Dedifferentiated amniotic fluid mesenchymal stem cell (primary cell): ENCODE results near the gene UGCG.
"Not testable (repeated sequence)": the region's sequence is repeated elsewhere in the genome, so short reads cannot be mapped to it uniquely, and the experiment has no call there.

Source experiments
- DNase-seq: peaks from one replicate; pipeline ENCODE4 v3.0.0-alpha.2; 2016; ENCODE audit errors: extremely low spot score

The UGCG gene

DNA sequence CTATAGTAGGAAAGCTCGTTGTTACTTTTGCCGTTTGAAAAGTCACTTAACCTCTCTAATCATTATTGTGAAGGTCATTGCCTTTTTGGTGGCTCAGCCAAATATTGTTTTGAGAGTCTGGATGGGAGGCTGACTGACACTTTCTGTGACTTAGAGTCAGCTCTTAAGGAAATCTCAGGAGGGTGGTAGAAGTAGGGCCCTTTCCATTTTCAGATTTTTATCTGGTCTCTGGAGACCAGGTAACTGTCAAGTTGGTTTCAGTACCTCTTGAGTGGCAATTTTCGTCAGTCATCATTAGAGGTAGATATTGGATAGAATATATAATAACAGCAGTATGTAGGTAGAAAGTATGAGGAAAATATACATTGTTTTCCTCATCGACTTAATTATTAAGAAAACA, 23.3 kb downstream of the UGCG start:
- no peak for DNase-seq

DNA sequence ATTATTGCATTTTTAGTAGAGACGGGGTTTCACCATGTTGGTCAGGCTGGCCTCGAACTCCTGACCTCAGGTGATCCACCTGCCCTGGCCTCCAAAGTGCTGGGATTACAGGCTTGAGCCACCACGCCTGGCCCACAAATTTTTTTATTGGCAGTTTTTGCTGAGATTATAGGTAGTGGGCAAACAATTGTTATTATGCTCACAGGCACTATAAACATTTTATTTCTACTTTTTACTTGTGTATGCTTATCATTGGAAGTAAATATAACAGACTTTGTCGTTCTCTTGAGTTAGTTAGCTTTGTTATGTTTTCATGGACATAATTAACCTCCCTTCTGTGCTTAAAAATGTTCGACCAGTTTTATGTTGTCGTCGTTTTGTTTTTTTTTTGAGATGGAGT, 23.9 kb downstream of the UGCG start:
- no peak for DNase-seq

DNA sequence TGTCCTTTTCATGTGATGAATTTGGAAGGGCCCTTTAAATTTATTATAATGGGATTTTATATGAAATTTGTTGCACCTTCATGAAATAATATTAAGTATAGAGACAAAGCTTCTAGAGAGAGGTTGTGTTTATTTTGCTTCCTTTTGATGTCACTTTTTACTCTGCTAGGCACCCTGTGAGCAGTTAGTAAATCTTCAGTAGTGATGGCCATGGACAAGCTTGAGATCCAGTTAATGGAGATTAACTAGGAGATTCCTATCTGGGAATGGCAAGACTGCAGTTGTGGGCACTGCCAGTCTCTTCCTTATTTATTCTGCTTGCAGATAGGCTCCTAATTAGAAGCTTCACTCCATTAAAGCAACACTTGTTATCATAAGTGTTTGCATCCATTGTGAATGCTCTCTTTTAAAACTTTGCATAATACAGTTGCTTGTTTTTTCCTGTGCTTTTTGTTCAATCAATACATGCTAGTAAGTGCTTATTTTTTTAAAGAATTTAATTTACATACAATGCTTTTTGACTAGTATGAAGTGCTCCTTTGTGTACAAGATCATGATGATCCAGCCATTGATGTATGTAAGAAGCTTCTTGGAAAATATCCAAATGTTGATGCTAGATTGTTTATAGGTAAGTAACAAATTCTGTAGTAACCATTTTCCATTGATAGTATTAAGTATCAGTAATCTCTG, 25.9 kb downstream of the UGCG start:
- no peak for DNase-seq

DNA sequence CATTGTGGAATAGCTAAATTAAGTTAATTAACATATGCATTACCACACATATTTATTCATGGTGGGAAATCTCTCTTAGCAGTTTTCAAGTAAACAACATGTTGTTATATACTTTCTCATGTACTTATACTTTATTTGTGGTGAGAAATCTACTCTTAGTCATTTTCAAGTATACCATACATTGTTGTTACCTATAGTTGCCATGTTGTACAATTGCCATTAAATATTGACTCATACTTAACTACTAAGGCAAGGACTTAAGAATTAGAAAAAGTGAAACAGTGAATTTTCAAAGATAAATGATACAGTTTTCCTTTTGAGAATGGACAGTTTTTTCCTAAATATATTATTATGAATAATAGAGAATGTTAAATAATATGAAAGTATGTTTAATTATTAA, 27.7 kb downstream of the UGCG start:
- DNase-seq, result no peak

DNA sequence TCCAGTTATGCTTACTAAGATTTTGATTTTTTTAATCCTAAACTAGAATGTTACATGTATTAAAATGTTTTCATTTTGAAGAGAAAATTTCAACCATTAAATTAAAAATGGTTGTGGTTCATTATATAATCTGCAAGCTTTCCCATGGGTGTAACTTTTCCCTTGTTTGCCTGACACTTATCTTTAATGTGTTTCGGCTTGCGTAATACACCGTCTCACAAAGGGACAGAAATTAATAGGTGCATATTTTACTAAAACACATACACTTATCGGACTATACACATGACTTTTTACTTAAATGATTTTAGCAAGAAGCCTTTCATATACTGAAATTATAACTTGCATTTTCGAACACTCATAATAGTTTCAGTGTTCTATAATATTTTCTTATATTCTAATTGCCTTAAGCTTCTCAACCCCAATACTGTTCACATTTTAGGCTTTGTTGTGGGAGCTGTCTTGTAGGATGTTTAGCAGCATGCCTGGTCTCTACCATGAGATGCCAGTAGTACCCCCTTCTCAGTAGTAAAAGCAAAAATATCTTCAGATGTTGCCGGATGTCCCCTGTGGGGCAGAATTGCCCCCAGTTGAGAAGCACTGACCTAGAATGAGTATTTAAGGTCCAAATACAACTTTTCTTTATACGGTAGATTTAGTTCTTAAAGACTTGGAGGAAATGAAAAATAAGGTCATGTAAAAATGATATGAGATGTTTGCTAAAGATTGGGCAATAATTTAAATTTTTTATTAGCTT, 28.6 kb downstream of the UGCG start:
- DNase-seq, result no peak

DNA sequence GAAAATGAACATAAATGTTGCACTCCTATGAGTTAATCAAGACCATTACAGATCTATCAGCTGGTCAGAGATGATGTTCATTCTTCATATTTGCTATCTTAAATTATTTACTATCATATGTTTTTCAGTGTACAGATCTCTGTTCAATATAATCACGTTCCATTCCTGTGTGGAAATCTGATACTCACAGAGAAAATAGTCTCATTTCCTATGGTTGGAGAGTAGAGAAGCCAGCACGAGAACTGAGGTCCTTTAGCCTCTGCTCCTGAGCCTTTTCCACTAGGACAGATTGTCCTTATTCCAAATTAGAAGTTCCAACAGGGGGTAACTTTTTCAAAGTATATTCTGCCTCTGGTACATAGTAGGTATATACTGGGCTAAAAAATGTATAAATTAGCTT, 29.2 kb downstream of the UGCG start:
- DNase-seq, result no peak

DNA sequence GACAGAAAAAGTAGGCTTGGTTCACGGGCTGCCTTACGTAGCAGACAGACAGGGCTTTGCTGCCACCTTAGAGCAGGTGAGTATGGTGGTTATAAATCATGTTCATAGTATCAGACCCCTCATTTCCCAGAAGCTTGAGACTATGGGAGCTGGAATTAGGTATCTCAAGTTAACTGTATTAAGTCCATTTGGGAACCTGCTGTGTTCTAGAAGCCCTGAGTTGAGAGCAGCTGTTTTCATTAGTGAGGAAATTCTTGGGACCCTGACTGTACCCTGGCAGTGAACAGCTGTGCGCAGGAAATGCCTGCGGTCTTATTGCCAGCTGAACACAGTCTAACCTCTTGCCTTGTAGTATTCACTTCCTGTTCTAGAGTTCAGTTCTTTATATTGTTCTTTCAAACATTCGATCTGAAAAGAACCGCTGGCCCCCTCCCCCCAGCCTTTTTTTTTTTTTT, 29.8 kb downstream of the UGCG start:
- DNase-seq, result no peak

DNA sequence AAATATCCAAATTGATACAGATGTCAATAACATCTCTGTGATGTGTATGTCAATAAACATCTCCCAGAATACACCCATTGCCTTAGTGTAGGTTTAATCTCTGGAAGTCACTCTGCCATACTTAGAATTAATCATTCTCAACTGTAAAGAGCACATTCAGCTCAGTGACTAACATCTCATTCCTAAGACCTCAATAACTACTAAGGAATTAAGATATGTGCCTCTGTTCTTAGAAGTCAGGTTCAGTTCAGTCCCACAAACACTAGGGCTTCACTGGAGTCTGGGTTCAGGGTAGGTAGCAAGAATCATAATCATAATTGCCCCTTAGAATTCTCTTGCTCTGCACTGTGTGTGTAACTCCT, 31.7 kb downstream of the UGCG start:
- no peak for DNase-seq

DNA sequence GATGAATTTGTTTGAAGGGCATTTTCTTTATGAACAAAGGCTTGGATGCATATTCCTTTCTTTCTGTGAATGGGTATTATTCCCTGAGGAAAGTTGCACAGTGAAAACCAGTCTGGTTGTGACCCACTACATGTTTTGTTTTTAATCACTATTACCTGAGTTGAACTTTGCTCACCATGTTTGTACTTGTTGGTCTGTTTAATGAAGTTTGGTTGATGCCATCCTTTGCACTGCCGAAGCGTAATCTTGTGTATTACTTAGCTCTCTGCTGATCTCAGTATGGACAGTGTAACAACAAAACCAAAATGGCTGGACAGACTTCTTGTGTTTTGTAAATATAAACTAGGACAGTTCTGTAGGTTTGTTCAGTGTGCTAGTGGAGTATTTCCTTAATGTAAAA, 38.1 kb downstream of the UGCG start:
- DNase-seq, result no peak

DNA sequence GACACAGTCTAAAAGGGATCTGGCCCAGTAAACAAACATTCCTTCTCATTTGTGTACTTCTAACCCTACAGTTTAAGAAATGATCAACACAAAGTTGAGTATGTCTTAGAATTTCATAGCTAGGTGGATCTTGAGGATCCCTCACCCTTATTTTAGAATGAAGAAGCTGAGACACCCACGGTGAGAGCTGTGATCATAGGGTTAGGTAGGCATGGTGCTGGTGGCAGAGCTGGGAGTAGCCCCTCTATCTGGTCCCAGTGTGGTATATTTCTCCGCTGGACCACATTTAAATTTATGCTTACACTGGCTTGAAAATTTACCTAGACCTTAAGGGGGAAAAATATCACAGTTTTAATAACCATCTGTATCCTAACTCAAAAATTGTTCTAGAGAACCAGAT, 39.8 kb downstream of the UGCG start:
- no peak for DNase-seq

DNA sequence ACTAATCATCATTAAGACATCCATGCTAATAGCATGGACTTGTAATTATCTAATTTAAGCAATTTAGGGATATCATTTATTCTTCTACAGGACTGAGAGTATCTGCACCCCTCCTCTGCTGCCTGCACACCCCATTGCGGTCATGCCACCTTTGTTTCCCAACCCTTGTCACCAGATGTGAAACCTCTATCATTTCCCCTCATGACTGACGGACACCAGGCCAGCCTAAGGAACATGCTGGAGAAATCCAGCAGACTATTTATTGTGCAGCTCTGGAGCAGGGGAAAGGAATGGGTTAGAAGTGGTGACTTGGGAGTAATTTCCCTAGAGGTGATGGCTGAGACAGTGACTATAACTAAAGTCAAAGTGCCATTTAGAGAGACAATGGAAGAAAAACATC, 40.7 kb downstream of the UGCG start:
- no peak for DNase-seq

DNA sequence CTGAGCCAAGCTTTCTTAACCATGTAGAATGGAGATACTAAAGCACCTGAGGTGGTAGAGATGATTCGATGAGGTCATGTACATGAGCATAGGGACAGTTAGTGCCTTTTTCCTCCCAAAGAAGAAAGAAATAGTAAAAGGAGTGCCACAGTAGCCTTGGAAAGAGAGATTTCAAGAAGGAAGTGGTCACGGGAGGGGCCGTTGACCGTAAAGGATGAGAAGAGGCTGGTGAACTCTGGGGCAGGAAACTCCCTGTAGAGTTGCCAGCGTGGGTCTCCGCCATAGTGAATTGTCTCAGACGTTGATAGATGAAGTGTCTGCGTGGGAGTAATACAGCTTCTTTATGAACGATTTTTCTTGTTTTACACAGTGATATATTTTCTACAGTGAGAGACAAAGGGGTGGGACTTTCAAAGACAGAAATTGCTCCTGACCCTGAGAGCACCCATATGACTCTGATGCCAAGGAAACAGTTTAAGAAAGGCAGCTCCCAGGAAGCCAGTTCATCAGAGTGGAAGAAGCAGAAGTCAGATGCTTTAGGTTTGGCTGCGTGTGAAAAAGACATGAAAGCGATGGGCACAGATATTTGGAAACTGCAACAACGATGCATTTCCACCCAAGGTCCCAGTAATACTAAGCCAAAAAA, 41.3 kb downstream of the UGCG start:
- DNase-seq, result no peak

DNA sequence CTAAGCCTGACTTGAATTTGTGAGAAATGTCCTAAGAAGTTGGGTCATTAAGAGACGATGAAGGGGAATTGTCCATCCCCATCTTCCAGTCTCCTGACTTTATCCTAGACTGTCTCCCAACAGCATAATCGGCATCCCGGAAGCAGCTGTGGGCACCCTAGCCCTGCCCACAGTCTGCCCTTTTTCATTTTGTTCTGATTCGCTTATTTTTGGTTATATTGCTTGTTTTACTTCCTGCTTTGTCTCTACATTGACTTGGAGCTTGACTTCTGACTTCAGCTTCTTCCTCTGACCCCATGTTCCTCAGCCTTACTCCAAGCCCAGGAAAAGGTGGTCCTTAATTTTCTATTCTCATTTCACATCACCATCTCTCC, 41.8 kb downstream of the UGCG start:
- DNase-seq, result no peak

DNA sequence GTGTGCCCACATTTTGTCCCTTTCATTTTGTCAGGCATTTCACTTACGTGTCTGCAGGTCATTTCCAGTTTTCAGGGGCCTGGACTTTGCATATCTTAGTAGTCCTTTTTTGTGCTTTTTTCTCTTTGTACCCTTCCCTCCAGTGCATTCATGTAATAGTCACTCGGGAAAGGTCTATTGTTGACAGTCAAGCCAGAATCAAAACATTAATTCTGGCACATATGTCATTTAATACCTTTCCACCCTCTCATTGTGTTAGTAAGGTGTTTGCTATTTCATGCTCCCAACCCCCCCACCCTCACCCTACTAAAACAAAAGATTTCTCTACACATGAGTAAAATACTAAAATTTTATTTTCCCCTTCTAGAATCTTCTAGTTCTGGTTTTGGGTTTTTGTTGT, 42.7 kb downstream of the UGCG start:
- DNase-seq, result no peak

DNA sequence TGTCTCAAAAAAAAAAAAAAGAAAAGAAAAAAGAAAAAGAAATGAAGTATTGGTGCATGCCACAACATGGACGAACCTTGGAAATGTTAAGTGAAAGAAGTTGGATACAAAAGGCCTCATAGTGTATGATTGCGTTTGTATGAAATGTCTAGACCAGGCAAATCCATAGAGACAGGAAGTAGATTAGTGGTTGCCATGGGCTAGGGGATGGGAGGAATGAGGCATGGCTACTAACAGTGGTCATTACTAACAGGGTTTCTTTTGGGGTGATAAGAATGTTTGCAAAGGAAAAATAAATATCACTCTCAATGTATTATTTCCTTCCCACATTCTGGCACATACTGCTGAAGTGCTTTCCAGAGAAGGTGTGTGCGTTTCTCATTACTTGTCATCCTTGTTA, 44.1 kb downstream of the UGCG start:
- no peak for DNase-seq

DNA sequence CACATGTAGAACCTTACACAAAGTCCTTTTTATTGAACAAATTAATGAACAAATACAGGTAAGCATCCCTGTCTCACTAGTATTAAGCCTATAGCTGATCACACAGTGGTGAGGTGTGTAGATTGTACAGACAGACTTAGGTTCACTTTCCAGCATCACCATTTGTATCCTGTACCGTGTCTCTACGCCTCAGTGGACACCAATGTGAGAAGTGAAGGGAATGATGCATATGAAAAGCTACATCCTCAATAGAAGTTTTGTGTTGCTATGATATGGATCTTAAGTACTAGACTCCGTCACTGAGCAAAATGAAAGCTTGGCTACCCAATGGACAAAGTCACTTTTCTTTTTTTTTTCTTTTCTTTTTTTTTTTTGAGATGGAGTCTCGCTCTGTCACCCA, 46.6 kb downstream of the UGCG start:
- no peak for DNase-seq

DNA sequence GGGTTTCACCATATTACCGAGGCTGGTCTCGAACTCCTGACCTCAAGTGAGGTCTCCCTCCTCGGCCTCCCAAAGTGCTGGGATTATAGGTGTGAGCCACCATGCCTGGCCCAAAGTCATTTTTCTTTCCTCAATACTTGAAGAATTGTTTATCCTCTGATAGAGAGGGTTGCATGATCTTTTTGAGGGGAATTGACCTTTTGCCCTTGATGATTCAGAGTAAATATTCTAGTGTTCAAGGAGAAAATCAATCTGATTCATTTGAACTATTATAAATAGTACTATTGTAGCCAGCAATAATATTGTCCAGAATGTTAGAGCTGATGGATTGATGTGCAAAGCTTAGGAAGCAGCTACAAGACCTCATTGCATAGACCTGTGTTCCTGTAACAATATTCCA, 47.1 kb downstream of the UGCG start:
- no peak for DNase-seq

DNA sequence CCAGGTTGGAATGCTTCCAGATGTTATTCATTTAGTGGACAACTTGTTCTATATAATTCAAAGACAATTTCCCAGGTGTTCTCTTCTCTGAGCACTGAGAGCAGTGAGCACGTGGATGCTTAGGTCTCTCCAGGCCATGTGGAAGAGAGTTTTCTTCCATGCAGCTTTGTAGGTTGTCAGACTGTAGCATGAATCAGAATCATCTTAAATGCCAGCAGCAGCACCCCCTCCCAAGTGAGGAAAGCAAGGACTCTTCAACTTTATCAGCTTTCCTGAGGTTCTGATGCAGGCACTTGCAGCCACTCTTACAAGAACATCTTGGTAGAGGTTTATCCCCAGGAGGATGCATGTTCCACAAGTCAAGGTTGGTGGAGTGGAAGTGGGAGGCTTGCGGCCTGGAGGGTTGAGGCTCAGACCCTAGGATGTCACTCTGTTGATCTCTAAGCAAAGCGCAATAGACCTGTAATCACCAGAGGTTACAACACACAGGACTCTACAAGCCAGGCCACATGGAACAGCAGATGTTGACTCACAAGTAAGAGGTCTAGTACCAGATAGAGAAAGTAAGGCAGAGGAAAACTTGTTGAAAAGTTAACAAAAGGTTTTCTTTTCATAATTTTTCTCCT, 47.7 kb downstream of the UGCG start:
- no peak for DNase-seq

DNA sequence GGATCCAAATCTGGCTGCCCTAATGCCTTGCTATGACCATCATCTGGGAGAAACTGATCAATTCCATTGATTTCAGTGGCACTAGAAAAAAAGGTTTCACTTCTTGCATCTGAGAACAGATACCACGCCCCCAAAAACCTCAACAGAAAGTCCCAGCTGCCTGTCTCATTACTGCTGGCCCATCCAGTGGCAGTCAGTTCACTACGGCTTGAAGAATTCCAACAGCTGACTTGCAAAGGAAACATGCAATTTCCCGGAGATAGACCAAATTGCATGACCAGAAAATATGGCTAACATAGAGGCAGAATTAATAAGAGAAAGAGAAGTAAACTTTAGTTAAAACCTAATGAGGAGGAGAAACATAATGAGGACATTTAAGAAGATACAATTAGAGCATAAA, 48.6 kb downstream of the UGCG start:
- peak; percentile 34 for DNase-seq

DNA sequence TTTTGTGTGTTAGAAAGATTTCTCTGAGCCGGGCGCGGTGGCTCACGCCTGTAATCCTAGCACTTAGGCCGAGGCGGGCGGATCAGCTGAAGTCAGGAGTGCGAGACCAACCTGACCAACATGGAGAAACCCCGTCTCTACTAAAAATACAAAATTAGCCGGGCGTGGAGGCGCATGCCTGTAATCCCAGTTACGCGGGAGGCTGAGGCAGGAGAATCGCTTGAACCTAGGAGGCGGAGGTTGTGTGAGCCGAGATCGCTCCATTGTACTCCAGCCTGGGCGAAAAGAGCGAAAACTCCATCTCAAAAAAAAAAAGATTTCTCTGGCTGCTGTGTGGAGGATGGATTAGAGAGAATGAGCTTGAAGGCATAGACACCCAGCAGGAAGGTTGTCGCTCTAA, 51.5 kb downstream of the UGCG start:
- DNase-seq, result not testable (repeated sequence)

DNA sequence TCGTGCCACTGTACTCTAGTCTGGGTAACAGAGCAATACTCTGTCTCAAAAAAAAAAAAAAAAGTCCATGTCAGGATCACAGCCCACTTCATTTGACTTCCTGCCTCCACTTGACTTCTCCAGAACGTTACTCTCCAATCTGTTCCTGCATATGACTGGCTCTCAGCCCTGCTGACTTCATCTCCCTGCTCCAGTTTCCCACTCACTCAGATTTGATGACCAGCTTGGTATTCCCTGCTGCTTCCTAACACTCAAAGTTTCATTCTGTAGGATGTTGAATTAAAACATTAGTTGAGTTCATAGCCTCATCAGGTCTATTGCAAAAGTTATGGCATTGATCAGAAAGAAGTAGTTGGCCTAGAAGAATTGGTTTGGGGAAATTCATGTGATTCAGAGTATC, 52.3 kb downstream of the UGCG start:
- no peak for DNase-seq

DNA sequence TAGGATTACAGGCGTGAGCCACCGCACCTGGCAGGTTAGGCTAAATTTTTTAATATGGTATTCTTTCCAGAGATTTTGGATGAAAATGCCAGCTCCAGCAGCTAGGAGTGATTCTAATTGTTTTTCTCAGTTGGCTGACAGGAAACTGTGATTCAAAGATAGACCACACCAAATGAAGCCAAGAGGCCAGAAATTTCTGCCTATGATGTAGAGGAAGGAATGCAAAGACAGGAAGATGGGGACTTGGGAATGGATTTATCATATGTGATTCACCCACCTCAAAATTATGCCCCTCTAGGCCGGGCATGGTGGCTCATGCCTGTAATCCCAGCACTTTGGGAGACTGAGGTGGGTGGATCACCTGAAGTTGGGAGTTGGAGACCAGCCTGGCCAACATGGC, 53.3 kb downstream of the UGCG start:
- no peak for DNase-seq

DNA sequence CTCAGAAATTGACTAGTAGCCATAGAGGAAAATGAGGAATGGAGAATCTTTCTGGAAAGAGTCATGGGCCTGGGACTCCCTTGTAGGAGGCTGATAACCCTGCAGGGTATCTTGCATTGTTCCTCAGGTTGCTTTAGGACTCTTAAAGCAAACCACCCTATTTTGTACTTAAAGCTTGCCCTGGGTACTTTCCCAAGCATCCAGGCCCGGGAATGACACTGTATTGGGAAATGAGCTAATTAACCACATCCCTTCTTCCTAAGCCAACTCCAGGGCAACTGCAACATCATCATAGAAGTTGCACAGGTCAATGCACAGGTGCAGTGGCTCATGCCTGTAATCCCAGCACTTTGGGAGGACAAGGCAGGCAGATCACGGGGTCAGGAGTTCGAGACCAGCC, 55.9 kb downstream of the UGCG start:
- DNase-seq, result no peak
